HG02798 (cell line): ENCODE results near the gene APOL1.

Source experiments
- ATAC-seq: cut with Tn5 transposase; IDR thresholded peaks from one replicate; pipeline ENCODE4 v1.9.1; 2021; ENCODE audit warnings: mild to moderate bottlenecking; ENCODE audit not compliant: unreplicated experiment, poor library complexity

The APOL1 gene

DNA sequence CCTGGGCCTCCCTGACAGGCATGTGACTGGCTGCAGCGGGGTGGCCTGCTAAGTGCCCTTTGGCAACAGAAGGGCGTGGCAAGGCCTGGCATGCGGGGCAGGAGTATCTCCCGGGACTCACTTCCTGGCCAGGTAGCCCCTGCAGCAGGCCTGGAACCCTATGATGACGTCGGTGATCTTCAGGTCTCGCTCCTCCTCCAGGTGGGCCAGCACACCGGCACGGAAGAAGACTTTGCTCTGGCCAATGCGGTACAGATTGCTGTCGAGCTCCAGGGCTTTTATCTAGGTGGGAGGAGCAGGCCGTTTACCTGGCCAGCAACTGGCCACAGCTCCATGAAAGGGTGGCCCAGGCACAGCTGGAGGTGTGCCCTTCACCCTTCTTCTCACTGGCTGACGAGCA, 50.9 kb downstream of the APOL1 start:
- no peak for ATAC-seq

DNA sequence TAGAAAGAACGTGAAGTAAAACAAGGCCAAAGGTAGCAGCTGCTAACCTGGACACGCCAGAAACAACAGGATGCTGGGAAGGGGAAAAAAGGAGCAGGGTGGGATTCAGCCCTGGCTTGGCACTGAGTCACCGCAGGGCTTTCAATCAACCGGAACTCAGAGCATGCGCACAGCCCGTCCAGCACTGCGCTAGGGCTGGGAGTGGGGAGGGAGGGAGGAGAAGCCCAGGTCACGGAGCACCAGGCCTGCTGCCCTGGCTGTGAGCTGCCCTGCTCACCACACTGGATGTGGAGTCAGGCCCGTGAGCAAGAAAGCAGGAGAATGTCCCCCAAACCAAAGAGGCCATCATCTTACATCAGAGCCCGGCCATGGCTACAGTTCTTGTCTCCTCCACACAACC, 51.5 kb downstream of the APOL1 start:
- ATAC-seq: no peak

DNA sequence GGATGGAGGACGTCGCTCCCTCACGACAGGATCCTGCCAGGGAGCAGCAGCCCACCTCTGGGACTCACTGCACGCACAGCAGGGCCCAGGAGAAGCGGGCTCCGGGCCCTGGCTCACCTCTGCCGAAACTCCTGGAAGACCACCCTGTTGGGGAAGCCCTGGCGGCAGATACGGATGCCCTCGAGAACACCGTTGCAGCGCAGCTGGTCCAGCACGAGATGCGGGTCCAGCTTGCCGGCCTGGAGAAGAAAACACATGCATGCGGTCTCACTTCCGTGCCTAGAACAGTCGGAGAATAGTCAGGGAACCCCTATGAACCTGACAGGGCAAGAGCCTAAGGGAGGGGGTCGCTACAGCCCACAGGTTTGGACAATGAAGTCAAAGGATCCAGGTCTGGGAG, 52.9 kb downstream of the APOL1 start:
- ATAC-seq: no peak

GRCh38 chr22:36306227-36306626, 53.3 kb downstream of the APOL1 start:
- ATAC-seq: no peak

DNA sequence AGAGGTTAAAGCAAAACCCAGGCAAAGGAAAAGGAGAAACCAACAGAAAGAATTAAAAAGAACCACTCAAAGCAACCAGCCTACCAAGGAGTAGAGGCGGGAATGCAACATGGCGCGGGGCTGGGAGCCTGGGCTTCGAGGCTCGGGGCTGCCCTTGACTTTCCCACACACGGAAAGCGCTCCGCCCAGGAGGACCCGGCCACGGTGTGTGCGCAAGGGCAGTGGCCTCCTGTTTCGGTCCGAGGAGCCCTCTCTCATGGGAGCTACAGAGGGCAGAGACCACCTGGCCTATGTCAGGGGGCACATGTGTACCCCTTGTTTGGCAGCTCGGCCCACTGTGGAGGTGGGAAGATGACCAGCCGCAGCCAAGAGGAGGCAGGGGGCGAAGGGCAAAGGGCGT, 55.9 kb downstream of the APOL1 start:
- ATAC-seq: no peak

DNA sequence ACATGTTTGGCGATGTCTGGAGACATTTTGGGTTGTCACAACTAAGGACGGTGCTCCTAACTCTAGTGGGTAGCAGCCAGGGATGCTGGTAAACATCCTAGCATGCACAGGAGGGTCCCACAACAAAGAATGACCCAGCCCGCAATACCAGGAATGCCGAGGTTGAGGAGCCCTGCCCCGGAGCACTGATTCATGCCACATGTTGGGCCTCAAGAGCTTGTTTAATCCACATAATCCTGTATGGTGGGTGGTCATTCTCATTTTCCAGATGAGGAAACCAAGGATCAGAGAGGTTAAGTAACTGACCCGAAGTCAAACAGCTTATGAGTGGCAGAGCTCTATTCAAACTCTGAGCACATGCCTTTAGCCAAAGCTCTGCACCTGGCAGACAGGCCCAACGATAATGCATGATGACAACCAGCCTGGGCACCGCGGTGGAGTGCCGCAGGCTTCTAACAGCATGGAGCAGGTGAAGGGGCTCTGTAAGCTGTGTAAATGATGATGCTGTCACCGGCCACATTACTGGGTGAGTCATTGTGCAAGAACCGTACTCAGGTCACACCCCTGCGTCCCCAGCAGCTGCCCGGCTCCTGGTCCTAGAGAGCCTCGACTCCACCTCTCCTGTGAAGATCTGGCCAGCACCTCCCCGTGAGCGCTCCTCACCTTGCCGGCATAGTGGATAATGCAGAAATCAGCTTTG, 58.6 kb downstream of the APOL1 start:
- ATAC-seq: no peak

DNA sequence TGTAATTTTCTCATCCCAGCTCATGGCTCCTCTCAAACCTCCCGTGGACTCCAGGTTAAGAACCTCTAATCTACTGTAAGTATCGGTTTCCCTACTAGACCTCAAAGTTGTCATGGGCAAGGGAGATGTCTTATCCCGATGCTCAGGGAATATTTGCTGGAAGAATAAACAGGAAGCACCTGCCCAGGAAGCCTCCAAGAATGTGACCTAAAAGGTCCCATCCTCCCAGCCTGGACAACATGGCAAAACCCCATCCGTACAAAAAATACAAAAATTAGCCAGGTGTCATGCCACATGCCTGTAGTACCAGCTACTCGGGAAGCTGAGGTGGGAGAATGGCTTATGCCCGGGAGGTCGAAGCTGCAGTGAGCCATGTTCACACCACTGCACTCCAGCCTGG, 62.4 kb downstream of the APOL1 start:
- no peak for ATAC-seq

DNA sequence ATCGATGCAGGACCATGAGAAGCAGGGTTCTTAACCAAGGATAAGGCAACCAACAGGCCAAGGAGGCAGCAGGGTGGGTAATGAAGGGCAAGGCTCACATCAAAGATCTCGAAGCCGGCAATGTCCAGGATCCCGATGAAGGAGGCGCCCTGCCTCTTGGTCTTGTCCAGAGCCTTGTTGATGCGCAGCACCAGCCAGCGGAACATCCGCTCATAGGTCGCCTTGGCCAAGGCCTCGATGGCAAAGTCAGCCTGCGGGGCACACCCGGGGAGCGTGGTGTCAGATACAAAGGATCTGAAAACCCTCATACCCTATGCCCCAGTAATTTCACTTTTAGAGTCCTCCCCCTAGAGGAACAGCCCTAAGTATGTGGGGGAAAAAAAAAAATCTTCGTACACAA, 63.5 kb downstream of the APOL1 start:
- ATAC-seq: no peak
